Measurements from ENCODE around the gene TMEM247.
"Not testable (repeated sequence)": the region's sequence is repeated elsewhere in the genome, so short reads cannot be mapped to it uniquely, and the experiment has no call there.

TMEM247 gene

DNA sequence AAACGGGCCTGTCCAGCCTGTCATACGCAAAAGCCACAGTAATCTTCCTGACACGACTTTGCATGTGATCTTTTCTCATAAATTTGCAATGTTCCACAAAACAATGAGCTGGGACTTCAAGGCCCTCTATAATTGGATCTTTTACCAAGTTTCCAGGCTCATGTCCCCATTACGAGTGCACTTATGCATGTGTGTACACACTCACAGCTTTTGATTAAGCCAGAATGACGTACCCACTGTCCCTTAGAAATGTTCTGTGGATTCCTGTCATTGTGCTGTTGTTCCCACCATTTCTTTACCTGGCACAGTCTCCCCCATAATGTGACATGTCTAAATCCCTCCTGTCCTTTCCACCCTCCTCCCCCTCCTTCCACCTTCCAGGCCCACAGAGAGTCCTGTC, 19.7 kb upstream of the TMEM247 start:
- no peak for DNase-seq

DNA sequence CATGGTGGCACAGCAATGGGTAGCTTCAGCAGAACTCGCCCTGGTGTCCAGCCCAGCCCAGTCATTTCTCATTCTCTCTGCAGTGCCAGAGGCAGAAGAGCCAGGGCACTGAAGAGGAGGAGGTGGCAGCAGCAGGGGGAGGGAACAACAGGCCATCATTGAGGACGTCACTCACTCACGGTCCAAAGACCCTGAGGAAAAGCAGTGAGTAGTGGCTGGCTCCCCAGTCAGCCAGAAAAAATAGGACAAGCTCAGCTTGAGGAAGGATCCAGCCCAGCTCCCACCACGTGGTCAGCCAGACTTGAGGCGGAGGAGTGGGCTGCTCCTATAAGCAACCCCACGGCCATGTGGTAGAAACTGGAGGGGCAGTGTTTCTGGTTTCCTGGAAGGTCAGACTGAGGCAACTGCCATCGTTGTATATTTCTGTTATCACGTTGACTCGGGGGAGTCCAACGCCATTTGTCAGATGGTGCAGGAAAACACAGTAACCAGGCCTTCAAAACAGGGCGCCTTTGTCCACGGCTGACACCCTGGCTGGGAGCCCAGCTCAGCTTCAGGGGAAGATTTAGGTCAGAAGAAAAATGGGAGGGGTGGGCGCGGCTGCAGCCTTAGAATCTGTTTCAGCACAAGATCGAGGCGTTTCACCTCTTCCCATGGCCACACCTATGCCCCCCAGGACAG, 19.0 kb upstream of the TMEM247 start:
- no peak for DNase-seq

DNA sequence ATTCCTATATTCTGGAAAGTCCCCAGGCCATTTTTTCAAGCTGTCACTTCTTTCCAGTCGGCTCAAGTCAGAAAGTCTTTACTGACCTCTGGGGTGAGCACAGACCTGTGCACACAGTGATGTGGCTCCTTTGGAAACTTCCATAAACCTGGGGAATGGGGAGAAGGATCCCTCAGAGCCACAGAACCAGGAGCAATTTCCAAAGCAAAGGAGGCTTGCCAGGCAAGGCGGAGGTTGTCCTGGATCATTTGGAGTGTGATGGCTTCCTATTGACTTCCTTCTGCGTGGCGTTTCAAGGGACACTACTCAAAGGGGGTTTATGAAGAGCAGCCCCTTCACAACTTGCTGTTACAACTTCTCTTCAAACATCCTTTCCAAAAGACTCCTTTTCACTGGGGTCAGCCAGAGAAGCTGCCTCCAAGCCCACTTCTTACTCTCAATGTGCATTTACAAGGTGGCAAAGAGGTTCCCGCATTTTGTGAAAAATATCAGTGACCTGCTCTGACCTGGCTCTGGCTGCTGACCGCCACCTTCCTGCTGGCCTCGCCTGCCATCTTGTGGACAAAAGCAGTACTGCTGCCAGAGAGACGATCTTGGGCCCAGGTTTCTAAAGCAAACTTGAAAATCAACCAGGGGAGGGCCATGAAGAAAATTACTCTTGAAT, 18.2 kb upstream of the TMEM247 start:
- DNase-seq = peak; percentile 76

DNA sequence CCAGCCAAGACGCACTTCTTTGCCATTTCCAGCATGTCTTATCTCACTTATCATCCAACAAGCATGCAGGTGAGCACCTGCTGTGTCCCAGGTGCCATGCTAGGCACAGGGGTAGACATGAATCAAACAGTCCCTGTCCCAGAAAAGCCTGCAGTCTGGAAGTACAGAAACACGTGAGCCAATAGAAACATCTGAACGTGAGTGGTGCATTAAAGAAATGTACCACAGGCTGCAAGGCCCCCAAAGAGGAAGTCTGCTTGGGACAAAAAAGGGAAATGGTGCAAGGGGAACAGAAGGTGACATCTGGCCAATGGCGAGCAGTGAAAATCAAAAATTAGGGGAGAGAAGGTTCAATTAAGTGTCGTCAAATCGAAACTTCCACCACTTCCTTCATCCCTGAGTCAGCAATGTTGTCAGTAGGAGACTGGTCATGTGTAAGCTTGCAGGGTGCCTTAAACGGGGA, 17.6 kb upstream of the TMEM247 start:
- DNase-seq = peak; percentile 22

DNA sequence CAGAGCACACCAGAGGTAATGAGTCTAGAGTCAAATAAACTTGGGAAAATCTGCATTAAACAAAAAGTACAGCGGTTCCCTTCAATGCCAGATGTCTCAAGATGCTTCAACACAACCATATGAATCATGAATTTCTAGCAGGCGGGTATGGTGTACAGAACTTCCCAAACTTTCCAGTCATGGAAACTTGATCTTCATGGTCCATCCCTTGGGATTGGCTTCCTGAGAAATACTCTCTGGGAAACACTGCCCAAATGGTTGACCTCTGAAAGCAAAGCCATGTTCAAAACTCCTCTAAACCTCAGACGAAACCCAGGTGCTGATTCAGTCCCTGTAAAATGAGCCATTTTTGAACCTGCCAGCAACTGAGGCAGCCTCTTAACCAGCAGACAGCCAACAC, 16.4 kb upstream of the TMEM247 start:
- DNase-seq = no peak

DNA sequence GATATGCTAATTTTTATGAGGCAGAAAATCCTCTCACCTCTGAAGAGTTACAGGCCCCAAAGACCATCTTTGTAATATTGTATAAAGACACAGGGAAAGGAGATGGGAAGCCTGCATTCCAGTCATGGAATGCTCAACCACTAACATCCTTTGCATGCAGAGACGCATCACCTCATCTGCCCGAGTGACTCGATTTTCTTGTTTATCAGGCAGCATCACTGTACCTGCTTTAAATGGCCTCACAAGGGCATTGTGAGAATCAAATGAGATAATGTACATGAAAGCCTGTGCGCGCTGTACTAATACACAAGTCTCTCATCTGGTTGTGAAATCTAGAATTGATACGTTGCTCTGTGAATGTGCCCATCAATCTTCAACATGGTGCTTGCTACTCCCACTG, 10.2 kb upstream of the TMEM247 start:
- DNase-seq = no peak

DNA sequence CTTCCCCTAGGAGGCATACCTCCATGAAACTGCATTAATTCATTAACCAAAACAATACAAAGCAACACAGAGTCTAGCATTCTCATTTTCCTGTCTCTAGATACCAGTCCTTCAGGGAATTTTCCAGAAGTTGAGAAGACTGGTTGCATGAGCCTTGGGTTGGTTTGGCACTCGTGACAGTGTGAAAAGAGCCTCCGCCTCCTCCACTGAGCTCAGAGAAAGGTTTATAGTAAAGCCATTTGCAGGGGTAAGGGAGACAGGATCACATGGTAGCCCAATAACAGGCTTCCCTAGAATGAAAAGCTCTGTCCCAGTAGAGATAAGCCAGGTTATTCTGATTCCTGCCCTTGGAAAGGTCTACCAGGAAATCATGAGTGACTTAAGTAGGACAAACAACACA, 9.7 kb upstream of the TMEM247 start:
- no peak for DNase-seq

DNA sequence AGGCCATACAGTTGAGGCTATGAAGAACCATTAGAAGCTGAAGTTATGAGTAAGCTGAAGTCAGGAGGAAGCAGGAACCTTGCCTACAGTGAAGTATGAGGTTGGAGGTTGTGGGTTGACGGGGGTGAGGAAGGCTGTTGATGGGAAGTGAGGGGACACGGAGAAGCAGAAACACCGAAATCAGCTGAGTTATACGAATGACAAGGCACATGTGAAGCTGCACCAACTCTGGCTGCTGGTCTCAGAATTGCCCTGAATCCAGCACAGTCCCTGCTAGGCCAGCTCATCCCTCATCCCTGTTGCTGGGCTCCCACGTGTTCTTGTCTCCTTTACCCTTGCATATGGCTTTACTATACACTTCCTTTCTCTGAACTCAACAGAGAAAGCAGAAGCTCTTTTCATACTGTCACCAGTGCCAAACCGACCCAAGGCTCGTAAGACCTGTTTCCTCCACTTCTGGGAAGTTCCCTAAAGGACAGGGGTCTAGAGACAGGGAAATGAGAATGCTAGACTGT, 9.2 kb upstream of the TMEM247 start:
- peak; percentile 12 for DNase-seq

DNA sequence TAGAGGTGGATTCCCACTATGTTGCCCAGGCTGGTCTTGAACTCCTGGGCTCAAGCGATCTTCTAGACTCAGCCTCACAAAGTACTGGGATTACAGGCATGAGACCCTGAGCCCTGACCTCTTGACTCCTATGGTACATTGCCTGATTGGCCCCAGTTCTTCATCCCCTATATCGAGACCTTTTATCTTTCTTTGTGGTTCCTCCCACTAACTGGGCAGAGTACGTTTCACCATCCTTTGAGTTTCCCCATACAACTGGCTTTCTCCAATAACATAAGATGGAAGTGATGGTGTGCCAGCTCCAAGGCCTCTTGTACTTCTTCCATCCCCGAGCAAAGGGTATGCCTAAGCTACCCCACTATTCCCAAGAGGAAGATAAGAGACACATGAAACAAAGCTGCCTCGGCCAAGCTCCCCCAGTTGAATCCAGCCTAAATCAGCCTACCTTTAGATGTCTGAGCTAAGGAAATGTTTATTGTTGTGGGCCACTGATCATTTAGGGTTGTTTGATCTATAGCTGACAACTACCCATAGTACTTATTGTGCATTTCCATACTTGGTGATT, 8.3 kb upstream of the TMEM247 start:
- DNase-seq = no peak

DNA sequence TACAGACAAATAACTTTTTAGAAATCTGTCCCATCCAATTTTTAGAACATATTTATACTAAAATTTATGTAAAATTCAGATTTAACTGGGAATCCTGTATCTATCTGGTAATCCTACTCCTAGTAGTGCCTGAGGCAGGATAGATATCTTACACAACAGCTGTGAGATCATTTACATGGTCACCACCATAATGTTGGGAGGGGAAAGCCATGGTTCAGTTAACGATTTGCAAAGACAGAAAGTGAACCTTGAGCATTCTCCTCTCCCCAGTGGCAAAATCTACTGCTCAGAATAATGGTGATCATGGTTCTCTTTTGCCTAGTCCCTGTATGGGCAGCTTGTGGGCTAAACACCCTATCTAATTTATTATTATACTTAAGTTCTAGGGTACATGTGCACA, 7.7 kb upstream of the TMEM247 start:
- no peak for DNase-seq

DNA sequence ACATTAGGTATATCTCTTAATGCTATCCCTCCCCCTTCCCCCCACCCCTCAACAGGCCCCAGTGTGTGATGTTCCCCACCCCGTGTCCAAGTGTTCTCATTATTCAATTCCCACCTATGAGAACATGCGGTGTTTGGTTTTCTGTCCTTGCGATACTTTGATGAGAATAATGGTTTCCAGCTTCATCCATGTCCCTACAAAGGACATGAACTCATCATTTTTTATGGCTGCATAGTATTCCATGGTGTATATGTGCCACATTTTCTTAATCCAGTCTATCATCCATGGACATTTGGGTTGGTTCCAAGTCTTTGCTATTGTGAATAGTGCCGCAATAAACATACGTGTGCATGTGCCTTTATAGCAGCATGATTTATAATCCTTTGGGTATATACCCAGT, 7.2 kb upstream of the TMEM247 start:
- DNase-seq = not testable (repeated sequence)

DNA sequence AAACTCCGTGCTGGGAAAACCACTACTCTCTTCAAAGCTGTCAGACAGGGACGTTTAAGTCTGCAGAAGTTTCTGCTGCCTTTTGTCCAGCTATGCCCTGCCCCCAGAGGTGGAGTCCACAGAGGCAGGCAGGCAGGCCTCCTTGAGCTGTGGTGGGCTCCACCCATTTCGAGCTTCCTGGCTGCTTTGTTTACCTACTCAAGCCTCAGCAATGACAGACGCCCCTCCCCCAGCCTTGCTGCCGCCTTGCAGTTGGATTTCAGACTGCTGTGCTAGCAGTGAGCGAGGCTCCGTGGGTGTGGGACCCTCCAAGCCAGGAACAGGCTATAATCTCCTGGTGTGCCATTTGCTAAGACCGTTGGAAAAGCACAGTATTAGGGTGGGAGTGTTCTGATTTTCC, 1.9 kb upstream of the TMEM247 start:
- DNase-seq = peak; percentile 33

DNA sequence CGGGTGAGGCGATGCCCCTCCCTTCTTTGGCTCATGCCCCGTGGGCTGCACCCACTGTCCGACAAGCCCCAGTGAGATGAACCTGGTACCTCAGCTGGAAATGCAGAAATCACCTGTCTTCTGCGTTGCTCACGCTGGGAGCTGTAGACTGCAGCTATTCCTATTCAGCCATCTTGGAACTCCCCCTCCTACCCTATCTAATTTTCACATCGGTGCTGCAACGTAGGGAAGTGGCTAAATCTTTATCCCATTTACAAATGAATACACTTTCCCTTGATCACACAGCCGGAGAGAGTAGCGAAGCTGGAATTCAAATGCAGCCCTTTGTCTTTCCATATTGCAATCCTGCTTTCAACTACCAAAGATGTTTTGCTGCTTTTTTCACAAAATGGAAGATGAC, 1.4 kb upstream of the TMEM247 start:
- no peak for DNase-seq

DNA sequence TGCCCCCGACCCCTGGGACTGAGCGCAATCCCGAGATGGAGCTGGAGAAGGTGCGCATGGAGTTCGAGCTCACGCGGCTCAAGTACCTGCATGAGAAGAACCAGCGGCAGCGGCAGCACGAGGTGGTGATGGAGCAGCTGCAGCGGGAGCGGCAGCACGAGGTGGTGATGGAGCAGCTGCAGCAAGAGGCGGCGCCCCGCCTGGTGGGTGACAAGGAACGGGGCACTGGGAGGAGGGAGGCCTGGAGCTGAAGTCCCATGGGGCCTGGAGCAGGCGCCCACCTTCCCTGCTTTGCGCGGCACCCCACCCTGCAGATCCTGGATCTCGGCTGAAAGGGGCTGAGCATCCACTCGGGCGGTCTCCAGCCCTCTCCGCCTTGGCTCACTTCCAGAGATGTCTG, 1.2 kb downstream of the TMEM247 start:
- DNase-seq = no peak

DNA sequence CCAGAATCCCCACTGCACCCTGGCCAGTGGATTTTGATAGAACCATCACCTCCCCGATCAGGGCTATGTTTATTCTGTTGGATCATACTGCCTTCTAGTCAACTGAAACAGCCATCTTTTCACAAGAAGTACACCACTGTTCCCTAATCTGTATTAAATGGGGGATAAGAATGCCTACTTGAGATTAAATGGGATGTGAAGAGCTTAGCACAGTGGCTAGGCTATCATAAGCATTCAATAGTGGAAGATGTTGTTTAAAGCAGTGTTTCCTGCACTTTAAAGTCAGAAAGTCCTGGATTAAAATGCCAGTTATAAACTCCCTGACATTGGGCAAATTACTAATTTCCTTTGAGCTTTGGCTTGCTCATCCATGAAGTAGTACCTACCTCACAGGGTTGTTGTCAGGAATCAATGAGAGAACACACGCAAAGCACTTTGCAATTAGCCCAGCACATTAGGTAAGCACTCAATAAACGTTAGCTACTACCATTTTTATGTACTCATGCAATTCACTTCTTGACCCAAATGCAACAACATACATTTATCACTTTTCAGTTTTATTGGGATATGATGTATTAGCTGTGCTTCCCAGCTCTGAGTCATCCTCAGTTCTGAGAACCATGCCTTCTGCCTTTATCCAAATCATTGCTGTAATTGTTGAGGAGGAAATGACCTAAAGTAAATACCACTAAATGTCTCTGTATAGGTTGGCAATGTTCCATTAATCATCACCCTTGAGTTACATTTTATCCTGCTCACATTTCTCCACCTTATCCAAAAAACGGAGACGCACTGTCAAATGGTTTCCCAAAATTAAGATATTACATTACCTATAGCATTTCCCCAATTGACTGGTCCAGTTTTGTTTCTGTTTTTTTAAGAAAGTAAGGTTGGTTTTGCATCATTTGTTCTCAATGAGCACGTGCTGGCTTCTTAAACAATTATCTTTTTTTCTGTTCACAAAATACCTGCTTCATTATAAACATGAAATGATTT, 2.1 kb downstream of the TMEM247 start:
- no peak for DNase-seq

DNA sequence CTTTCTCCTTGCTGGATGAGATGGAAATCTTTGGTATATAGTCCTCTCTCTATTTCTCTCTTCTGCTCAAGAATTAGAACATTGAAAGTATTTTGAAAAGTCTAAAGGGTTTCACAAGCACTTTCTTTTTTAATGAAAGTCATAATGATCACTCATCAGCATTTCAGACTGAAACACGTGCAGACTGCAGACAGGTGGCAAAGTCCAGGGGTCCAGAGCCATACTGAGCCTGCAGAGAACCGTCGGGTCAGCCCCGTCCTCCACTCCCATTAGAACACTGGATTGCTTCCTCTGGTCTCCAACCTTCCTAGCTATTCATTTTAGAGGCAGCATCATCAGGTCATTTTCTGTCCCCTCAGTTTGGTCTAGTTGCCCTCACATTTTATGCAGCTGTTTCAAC, 3.1 kb downstream of the TMEM247 start:
- DNase-seq = no peak

DNA sequence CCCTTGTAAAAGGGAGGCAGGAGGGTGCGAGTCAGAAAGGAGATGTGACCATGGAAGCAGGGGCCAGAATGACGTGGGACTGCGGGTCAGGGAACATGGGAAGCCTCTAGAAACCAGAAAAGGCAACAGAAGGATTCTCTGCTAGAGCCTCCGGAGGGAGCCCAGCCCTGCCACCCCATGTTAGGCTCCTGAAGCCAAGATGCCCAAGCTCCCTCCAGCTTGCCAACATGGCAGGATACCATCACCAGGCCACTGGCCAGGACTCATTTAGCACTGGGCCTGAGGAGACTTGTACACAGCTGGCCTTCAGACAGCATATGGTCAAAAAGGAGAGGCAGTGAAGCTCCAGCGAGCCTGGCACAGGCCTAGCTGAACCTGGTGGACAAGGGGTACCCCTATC, 5.6 kb downstream of the TMEM247 start:
- no peak for DNase-seq

DNA sequence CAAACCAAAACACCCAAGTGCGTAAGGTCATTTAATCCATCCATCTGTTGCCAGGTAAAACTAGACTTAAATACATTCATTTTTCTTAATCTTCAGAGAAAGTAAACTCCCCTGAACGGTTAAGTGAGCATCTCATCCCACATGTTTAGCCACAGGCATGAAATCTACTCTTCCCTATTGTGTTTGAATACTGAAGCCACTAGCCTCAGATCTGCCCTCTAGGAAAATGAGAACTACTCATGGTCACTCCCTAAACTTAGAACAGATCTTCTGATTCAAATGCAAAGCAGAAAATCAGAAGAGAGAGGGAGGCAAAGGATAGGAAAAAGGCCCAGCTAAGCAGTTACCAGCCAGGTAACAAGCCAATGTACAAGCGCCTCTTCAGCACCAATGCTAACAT, 7.1 kb downstream of the TMEM247 start:
- no peak for DNase-seq

DNA sequence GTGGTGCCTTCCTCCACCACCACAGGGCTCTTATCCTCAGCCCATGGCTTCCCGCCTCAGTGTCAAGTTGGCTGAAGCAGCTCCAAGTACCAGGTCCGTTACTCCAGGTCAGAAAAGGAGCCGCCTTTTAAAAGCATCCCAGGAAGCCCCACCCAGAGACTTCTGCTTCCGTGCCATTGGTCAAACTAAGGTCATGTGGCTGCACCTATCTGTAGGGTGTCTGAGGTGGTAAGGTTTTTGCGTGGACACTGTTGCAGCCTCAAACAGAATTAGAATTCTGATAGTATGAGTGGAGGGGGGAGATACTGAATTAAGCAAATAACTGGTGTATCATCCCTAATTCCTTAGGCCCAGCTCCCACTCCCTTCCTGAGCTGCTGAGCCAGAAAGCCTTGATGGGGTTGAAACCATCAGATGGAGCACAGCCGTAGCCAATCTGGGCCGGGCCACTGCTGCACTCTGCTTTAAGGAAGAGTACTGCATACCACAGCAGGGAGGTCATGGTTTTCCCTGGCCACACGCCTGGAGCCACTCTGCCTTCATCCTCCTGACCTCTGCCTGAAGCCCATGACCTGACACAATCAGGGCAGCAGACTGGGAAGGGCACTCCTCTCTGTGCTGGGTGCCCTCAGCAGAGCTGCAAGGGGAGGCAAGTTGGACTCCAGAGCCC, 8.4 kb downstream of the TMEM247 start:
- DNase-seq = no peak

DNA sequence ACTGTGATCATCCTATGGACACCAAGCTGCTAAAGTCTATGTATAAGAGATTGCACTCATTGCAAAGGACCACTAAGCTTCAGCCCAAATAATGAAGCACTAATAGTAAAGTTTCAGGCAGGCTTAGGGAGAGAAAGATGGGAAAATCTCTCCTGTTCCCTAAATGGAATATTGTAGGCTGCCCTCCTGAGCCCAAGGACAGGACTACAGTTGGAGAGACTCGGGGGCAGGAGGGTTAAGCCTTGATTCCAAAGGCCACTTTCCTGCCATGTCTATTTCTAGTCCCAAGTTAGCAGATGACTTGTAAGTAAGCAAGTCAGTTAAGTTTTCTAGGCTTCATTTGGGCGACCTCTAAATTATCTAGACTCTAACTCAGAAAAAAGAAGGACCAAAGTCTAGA, 9.0 kb downstream of the TMEM247 start:
- DNase-seq = no peak

DNA sequence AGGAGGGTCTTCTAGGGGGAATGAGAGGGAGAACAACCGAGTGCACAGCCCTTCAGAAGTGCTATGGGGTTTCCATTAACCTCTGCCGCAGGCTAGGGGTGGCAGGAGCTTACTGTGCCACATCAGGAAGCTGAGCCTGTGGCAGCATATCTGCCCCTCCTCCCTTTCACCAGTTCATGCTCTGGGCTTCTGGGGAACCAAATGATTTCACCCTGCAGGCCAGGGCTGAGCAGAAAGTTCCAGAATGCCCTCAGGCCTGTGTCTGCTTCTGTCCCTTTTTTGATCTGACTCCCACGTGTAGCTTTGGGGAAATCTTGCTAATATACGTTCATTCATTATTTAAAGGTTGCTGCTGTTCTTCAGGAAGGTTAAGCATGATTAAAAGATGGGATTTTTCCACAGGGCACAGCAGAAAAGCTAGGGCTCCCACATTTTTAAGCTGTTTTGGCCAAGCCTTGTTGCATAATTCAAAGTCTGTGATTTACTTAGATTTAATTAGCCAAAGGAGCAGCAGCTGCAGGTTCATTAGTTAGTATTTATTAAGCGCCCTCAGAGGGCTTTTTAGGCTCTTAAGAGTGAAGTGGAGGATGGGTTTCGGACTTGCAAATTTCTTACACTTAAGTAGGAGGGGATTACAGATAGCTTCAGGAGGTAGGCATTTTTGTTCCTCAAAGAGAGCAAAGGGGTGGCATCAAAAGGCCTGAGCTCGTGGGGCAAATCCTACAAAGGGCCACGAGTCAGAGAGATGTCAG, 10.2 kb downstream of the TMEM247 start:
- DNase-seq = no peak

Measured in CD4-positive, alpha-beta T cell treated with Interleukin-10 for 1 hour (primary cell).